ENCODE measurements around the gene THOC6.

The THOC6 gene

DNA sequence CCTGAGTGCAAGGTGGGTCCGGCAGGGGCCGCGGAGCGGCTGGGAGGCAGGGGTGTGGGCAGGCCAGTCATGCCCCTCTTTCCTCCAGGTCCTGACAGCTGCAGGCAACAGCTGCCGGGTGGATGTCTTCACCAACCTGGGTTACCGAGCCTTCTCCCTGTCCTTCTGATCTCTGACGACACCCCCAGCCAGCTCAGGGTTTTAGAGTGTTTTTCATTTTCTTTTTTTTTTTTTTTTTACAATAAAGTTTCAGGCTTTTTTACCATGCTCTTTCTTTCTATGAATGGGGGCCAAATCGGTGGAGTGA, 3.6 kb downstream of the THOC6 start:
- ChIA-PET CTCF (interaction anchor here (0.6 to 1.9 kb wide), 14 partner anchors 8 to 80 kb away, joined by 3 to 20 read pairs (median 4); partner anchors contain the start of genes CLDN6 and TNFRSF12A), POLR2A (interaction anchor here (1.0 to 2.0 kb wide), 7 partner anchors 9 to 108 kb away, joined by 4 to 17 read pairs (median 5); partner anchors contain the start of genes CLDN6, PKMYT1 and ZNF213)
- TF ChIP-seq CTBP1 (IDR thresholded peaks at IDR 0.05; ENCODE audit: borderline replicate concordance) (no peak), NFRKB (IDR thresholded peaks at IDR 0.05) (no peak), SUZ12 (IDR thresholded peaks at IDR 0.05) (no peak), ZNF384 (IDR thresholded peaks at IDR 0.05) (no peak), FOXM1 (IDR thresholded peaks at IDR 0.05; ENCODE audit: borderline replicate concordance) (no peak), TARDBP (IDR thresholded peaks at IDR 0.05) (no peak), PKNOX1 (IDR thresholded peaks at IDR 0.05) (no peak), FOXA1 (IDR thresholded peaks at IDR 0.05) (no peak), FOXK2 (IDR thresholded peaks at IDR 0.05) (no peak), HDGF (IDR thresholded peaks at IDR 0.05; ENCODE audit: borderline replicate concordance) (no peak), LEF1 (IDR thresholded peaks at IDR 0.05; ENCODE audit: borderline replicate concordance) (no peak), ELF4 (IDR thresholded peaks at IDR 0.05) (no peak), SP1 (IDR thresholded peaks at IDR 0.05) (no peak)
- no peak for DNase-seq (ENCODE audit: extremely low spot score)

- peak; percentile 94 for DNase-seq (ENCODE audit: extremely low spot score)
- CTCF ChIA-PET = interaction anchor here (0.7 to 1.9 kb wide), 15 partner anchors 8 to 96 kb away, joined by 3 to 20 read pairs (median 4); partner anchors contain the start of genes CLDN6, CLDN9 and TNFRSF12A
- POLR2A ChIA-PET = interaction anchor here (1.0 to 2.0 kb wide), 8 partner anchors 8 to 107 kb away, joined by 4 to 17 read pairs (median 6); partner anchors contain the start of genes CLDN6, PKMYT1, TNFRSF12A and ZNF213
- TF ChIP-seq CTBP1 (IDR thresholded peaks at IDR 0.05; ENCODE audit: borderline replicate concordance) (no peak), ELF4 (IDR thresholded peaks at IDR 0.05) (no peak), HDGF (IDR thresholded peaks at IDR 0.05; ENCODE audit: borderline replicate concordance) (no peak), PKNOX1 (IDR thresholded peaks at IDR 0.05) (no peak), FOXK2 (IDR thresholded peaks at IDR 0.05) (no peak), ARNT (IDR thresholded peaks at IDR 0.05) (no peak)
Measured at GRCh38 chr16:3027983-3028715, 4.3 kb downstream of the THOC6 start.

DNA sequence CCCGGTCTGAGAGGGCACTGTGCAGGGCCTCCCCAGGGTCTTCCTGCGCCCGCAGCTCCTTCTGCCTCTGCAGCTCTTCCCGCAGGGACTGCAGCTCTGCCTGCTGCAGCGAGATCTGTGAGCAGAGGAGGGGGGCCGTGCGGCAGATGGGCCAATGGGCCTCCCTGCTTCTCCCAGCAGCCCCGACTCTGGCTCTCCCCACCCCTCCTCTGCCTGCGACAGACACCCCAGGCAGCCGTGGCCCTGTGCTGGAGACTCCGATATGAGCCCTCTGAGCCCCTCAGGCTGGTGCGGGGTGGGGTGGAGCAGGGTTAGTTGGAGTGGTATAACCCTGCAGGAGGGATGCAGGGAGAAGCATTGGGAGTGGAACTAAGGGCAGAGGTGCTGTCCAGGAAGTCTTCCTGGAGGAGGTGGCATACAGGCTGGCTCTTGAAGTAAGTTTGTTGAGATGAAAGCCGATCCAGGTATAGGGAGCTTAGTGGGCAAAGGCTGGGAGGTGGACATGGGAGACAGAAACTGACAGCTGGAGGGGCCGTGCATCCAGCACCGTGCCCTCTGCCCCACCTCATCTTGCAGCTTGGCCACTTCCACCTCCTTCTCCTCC, 5.0 kb downstream of the THOC6 start:
- DNase-seq (ENCODE audit: extremely low spot score) = no peak
- ChIA-PET CTCF (interaction anchor here (1.0 to 1.9 kb wide), 13 partner anchors 9 to 48 kb away, joined by 3 to 20 read pairs (median 5); partner anchors contain the start of genes CLDN6, CLDN9 and TNFRSF12A), POLR2A (interaction anchor here (1.2 to 2.0 kb wide), 5 partner anchors 9 to 48 kb away, joined by 5 to 17 read pairs (median 7); partner anchors contain the start of genes CLDN6, PKMYT1 and TNFRSF12A)
- TF ChIP-seq TARDBP (IDR thresholded peaks at IDR 0.05) = no peak
- TF ChIP-seq ELF4 (IDR thresholded peaks at IDR 0.05) = no peak
- no peak for TF ChIP-seq BHLHE40 (IDR thresholded peaks at IDR 0.05; ENCODE audit: borderline replicate concordance)
- no peak for TF ChIP-seq SP1 (IDR thresholded peaks at IDR 0.05)
- no peak for TF ChIP-seq ZNF384 (IDR thresholded peaks at IDR 0.05)
- no peak for TF ChIP-seq NFRKB (IDR thresholded peaks at IDR 0.05)
- no peak for TF ChIP-seq SUZ12 (IDR thresholded peaks at IDR 0.05)
- no peak for TF ChIP-seq L3MBTL2 (conservative IDR thresholded peaks at IDR 0.05)
- no peak for TF ChIP-seq FOXA1 (IDR thresholded peaks at IDR 0.05)
- TF ChIP-seq ARNT (IDR thresholded peaks at IDR 0.05) = no peak
- TF ChIP-seq FOXM1 (IDR thresholded peaks at IDR 0.05; ENCODE audit: borderline replicate concordance) = no peak

GRCh38 chr16:3029491-3030221, 5.8 kb downstream of the THOC6 start:
- CTCF ChIA-PET = interaction anchor here (1.1 to 3.7 kb wide), 4 partner anchors 8 to 139 kb away, joined by 3 to 38 read pairs (median 8); partner anchors contain the start of genes CLDN6 and TNFRSF12A
- DNase-seq (ENCODE audit: extremely low spot score) = no peak
- POLR2A ChIA-PET = interaction anchor here (1.4 to 2.8 kb wide), 3 partner anchors 9 to 22 kb away, joined by 3 to 55 read pairs (median 8); partner anchors contain the start of genes CLDN6, HCFC1R1, THOC6 and TNFRSF12A
- TF ChIP-seq L3MBTL2 (conservative IDR thresholded peaks at IDR 0.05) = no peak
- no peak for TF ChIP-seq PKNOX1 (IDR thresholded peaks at IDR 0.05)
- TF ChIP-seq FOXK2 (IDR thresholded peaks at IDR 0.05) = no peak
- TF ChIP-seq SUZ12 (IDR thresholded peaks at IDR 0.05) = no peak
- TF ChIP-seq TARDBP (IDR thresholded peaks at IDR 0.05) = no peak
- no peak for TF ChIP-seq ARNT (IDR thresholded peaks at IDR 0.05)
- TF ChIP-seq NFRKB (IDR thresholded peaks at IDR 0.05) = no peak
- no peak for TF ChIP-seq ELF4 (IDR thresholded peaks at IDR 0.05)
- TF ChIP-seq ZNF384 (IDR thresholded peaks at IDR 0.05) = no peak
- TF ChIP-seq SP1 (IDR thresholded peaks at IDR 0.05) = no peak
- no peak for TF ChIP-seq LEF1 (IDR thresholded peaks at IDR 0.05; ENCODE audit: borderline replicate concordance)
- no peak for TF ChIP-seq BHLHE40 (IDR thresholded peaks at IDR 0.05; ENCODE audit: borderline replicate concordance)
- no peak for TF ChIP-seq CTBP1 (IDR thresholded peaks at IDR 0.05; ENCODE audit: borderline replicate concordance)
- no peak for TF ChIP-seq HDGF (IDR thresholded peaks at IDR 0.05; ENCODE audit: borderline replicate concordance)
- no peak for TF ChIP-seq FOXA1 (IDR thresholded peaks at IDR 0.05)
- TF ChIP-seq FOXM1 (IDR thresholded peaks at IDR 0.05; ENCODE audit: borderline replicate concordance) = no peak
